CD4-positive, alpha-beta T cell treated with Interleukin-15 for 4 hours (primary cell): ENCODE measurements around the gene HIVEP3.

Source experiments
- DNase-seq: peaks from one replicate; pipeline ENCODE4 v3.0.0-alpha.2; 2020; ENCODE audit warnings: low spot score

The HIVEP3 gene

GRCh38 chr1:41613689-41614574, 304.8 kb downstream of the HIVEP3 start:
- no peak for DNase-seq

GRCh38 chr1:41612953-41613352, 305.8 kb downstream of the HIVEP3 start:
- DNase-seq = no peak

- DNase-seq = no peak
These were observed 306.7 kb downstream of the HIVEP3 start for GRCh38 chr1:41611932-41612450.

GRCh38 chr1:41611068-41611931, 307.4 kb downstream of the HIVEP3 start:
- no peak for DNase-seq

- no peak for DNase-seq
These were observed 308.4 kb downstream of the HIVEP3 start for GRCh38 chr1:41610361-41610760.

- DNase-seq = no peak
These were observed 309.4 kb downstream of the HIVEP3 start for GRCh38 chr1:41609166-41609883.

GRCh38 chr1:41608211-41608610, 310.5 kb downstream of the HIVEP3 start:
- no peak for DNase-seq

GRCh38 chr1:41607808-41608207, 310.9 kb downstream of the HIVEP3 start:
- DNase-seq = no peak

GRCh38 chr1:41599912-41600311, 318.8 kb downstream of the HIVEP3 start:
- DNase-seq = no peak

GRCh38 chr1:41598325-41598724, 320.4 kb downstream of the HIVEP3 start:
- no peak for DNase-seq

- no peak for DNase-seq
These were observed 326.1 kb downstream of the HIVEP3 start for GRCh38 chr1:41592451-41593125.

- DNase-seq = no peak
These were observed 326.8 kb downstream of the HIVEP3 start for GRCh38 chr1:41591891-41592290.

- no peak for DNase-seq
These were observed 328.4 kb downstream of the HIVEP3 start for GRCh38 chr1:41590331-41590730.

- DNase-seq = no peak
These were observed 329.3 kb downstream of the HIVEP3 start for GRCh38 chr1:41589395-41589794.

- no peak for DNase-seq
These were observed 330.3 kb downstream of the HIVEP3 start for GRCh38 chr1:41588334-41588875.

GRCh38 chr1:41587791-41588190, 330.9 kb downstream of the HIVEP3 start:
- DNase-seq = no peak

GRCh38 chr1:41586230-41586629, 332.5 kb downstream of the HIVEP3 start:
- DNase-seq = no peak

- DNase-seq = no peak
These were observed 334.8 kb downstream of the HIVEP3 start for GRCh38 chr1:41583658-41584547.

- no peak for DNase-seq
These were observed 335.7 kb downstream of the HIVEP3 start for GRCh38 chr1:41582851-41583657.
